HepG2 (cell line): Measurements from ENCODE around the gene S1PR3. TPM values are rescaled to one million over a fixed set of nuclear protein-coding genes. Genes with fewer than 3 reads are reported as not detected.

Source experiments
- ATAC-seq: fragments of 200-7000 bp; cut with Tn5 transposase; 3 replicates; pipeline ENCODE4 v1.9.1; 2020; ENCODE audit warnings: mild to moderate bottlenecking, moderate library complexity
- BruUV-seq: library from RNA; stranded (reverse); fragments of 400-500 nt; replicated peaks from 2 replicates; lab custom pipeline; 2021; lab: Mats Ljungman, UMichigan
- CTCF ChIA-PET: fragments of 300-600 bp; formaldehyde crosslinking; extraction: SDS; loops from one replicate; lab custom pipeline; 2021; ENCODE audit warnings: low total read pairs, inconsistent platforms, low intra/inter-chr PET ratio; lab: Yijun Ruan, JAX
- POLR2A ChIA-PET: fragments of 350-600 bp; sonication (Branson Sonifier 250); formaldehyde crosslinking; loops from one replicate; lab custom pipeline; 2020; ENCODE audit warnings: antibody characterized with exemption, inconsistent platforms; lab: Yijun Ruan, JAX
- DNase-seq: peaks from one replicate; pipeline ENCODE4 v3.0.0-alpha.2; 2015; ENCODE audit warnings: low spot score
- FAIRE-seq: peaks from 3 replicates; lab custom pipeline; 2011; peaks lifted over from hg19 to GRCh38; lab: Jason Lieb, UNC
- H2AFZ ChIP-seq: one replicate; pipeline ENCODE4 v1.6.1; 2011; ENCODE audit warnings: low read length, inconsistent platforms
- H3K27ac ChIP-seq: fragments of 300-600 bp; 3 replicates; pipeline ENCODE4 v1.8.0; 2011; ENCODE audit warnings: mixed run types, mild to moderate bottlenecking, mixed read lengths, low read length, inconsistent platforms; ENCODE audit not compliant: insufficient read depth; ENCODE audit errors: extremely low read length
- H3K27me3 ChIP-seq, 2 experiments: fragments of 200-600 bp in 1 of 2; 2 replicates in 1 of 2; 3 replicates in 1 of 2; pipeline versions ENCODE4 v1.6.0 to v1.8.0; 2011; ENCODE audit warnings: low read length in 2 of 2, mild to moderate bottlenecking in 2 of 2, moderate library complexity in 2 of 2, inconsistent platforms in 1 of 2; ENCODE audit not compliant: insufficient read depth in 2 of 2, control insufficient read depth in 1 of 2
- H3K36me3 ChIP-seq, 2 experiments: fragments of 200-600 bp in 1 of 2; replicated peaks in 1 of 2; 2 replicates in 1 of 2; 3 replicates in 1 of 2; pipeline versions ENCODE4 v1.5.1 to v1.8.0; 2011; ENCODE audit warnings: low read length in 2 of 2, inconsistent platforms in 1 of 2; ENCODE audit not compliant: insufficient read depth in 2 of 2, control insufficient read depth in 1 of 2
- H3K4me1 ChIP-seq: 2 replicates; pipeline ENCODE4 v1.5.1; 2012; ENCODE audit warnings: low read length, inconsistent platforms; ENCODE audit not compliant: insufficient read depth
- H3K4me2 ChIP-seq: 2 replicates; pipeline ENCODE4 v1.6.0; 2011; ENCODE audit warnings: low read depth, low read length, inconsistent platforms
- H3K4me3 ChIP-seq, 3 experiments: fragments of 200-600 bp in 1 of 3; sonication (generic), shearing (Covaris generic) in 1 of 3; replicated peaks in 1 of 3; 2 replicates each; pipeline ENCODE4 v1.5.1; 2011 to 2016; ENCODE audit warnings: low read length in 3 of 3, inconsistent platforms in 2 of 3, low read depth in 2 of 3, mild to moderate bottlenecking in 2 of 3, control low read depth in 1 of 3, mixed read lengths in 1 of 3; ENCODE audit not compliant: insufficient read depth in 1 of 3
- H3K79me2 ChIP-seq: one replicate; pipeline ENCODE4 v1.6.1; 2011; ENCODE audit warnings: low read length, inconsistent platforms; ENCODE audit not compliant: insufficient read depth
- H3K9ac ChIP-seq: 2 replicates; pipeline ENCODE4 v1.6.0; 2011; ENCODE audit warnings: mild to moderate bottlenecking, low read depth, low read length, inconsistent platforms; ENCODE audit not compliant: insufficient read depth
- H3K9me3 ChIP-seq: 2 replicates; pipeline ENCODE4 v1.5.1; 2012; ENCODE audit warnings: mild to moderate bottlenecking, low read length
- H4K20me1 ChIP-seq: 2 replicates; pipeline ENCODE4 v1.6.0; 2011; ENCODE audit warnings: inconsistent platforms, mild to moderate bottlenecking, low read length, moderate library complexity; ENCODE audit not compliant: insufficient read depth
- CENPX ChIP-seq: sonication (generic); formaldehyde crosslinking; IDR thresholded peaks from 2 replicates; pipeline ENCODE4 v1.9.0; 2021; ENCODE audit warnings: mild to moderate bottlenecking, missing genetic modification reagents, moderate library complexity
- HOXA7 ChIP-seq: sonication (generic); formaldehyde crosslinking; IDR thresholded peaks from 2 replicates; pipeline ENCODE4 v1.8.1; 2022; ENCODE audit warnings: mild to moderate bottlenecking, missing genetic modification reagents, moderate library complexity
- SIN3A ChIP-seq: IDR thresholded peaks from 2 replicates; pipeline ENCODE4 v1.6.1; 2011; ENCODE audit warnings: low read depth, mild to moderate bottlenecking, control low read depth, low read length, borderline replicate concordance
- YEATS4 ChIP-seq: sonication (generic); formaldehyde crosslinking; IDR thresholded peaks from 2 replicates; pipeline ENCODE4 v1.4.0; 2020; ENCODE audit warnings: missing genetic modification reagents, borderline replicate concordance
- ZNF484 ChIP-seq: sonication (generic); formaldehyde crosslinking; IDR thresholded peaks from 2 replicates; pipeline ENCODE4 v1.5.1; 2020; ENCODE audit warnings: mild to moderate bottlenecking, low read depth, missing genetic modification reagents, borderline replicate concordance
- ZNF547 ChIP-seq: sonication (generic); formaldehyde crosslinking; IDR thresholded peaks from 2 replicates; pipeline ENCODE4 v1.5.1; 2020; ENCODE audit warnings: mild to moderate bottlenecking, missing genetic modification reagents
- WGBS: methylation state at CpG from one replicate; pipeline ENCODE4 v1.1.6; 2017; ENCODE audit warnings: low lambda C conversion rate; 5-methylcytosine and 5-hydroxymethylcytosine counted together
- in situ Hi-C: cut with HindIII; loops from 2 replicates; pipeline ENCODE4 v1.10.0; 2017; ENCODE audit warnings: low pct_unique_long_range_greater_than_20kb; ENCODE audit not compliant: extremely low pct_ligation_motif_present
- intact Hi-C: fragments of 100-400 bp; cut with micrococcal nuclease; formaldehyde crosslinking; loops from one replicate; pipeline ENCODE4 v1.10.0; 2022; ENCODE audit not compliant: unreplicated experiment
- polyA plus RNA-seq, 8 experiments: library from polyadenylated mRNA; depleted of rRNA in 3 of 8; stranded (reverse) in 7 of 8; unstranded in 1 of 8; fragments of >200 nt; fragmentation: Illumina TruSeq in 4 of 8; extraction: Trizol in 4 of 8; gene quantifications; 2 replicates each; pipeline versions ENCODE4 v1.2.1 to v1.2.3, GENCODE V29; 2011 to 2016; ENCODE audit warnings: low read depth in 4 of 8, missing spikeins in 1 of 8, mixed read lengths in 1 of 8; ENCODE audit not compliant: insufficient read depth in 1 of 8
- total RNA-seq, 5 experiments: library from RNA; depleted of rRNA; stranded (reverse); fragments of >200 nt; fragmentation: Illumina TruSeq; extraction: Trizol; gene quantifications; 2 replicates each; pipeline ENCODE4 v1.2.3, GENCODE V29; 2016; ENCODE audit warnings: low read depth in 1 of 5
- TF ChIP-seq, protein P1 (sequence below): sonication (generic); formaldehyde crosslinking; IDR thresholded peaks from 2 replicates; pipeline ENCODE4 v1.8.0; 2022; ENCODE audit warnings: mild to moderate bottlenecking, missing genetic modification reagents
- TF ChIP-seq, protein P2 (sequence below): sonication (generic); formaldehyde crosslinking; conservative IDR thresholded peaks from 2 replicates; pipeline ENCODE4 v1.4.0; 2020; ENCODE audit warnings: mild to moderate bottlenecking, missing genetic modification reagents, moderate library complexity
- TF ChIP-seq, protein P3 (sequence below): sonication (generic); formaldehyde crosslinking; IDR thresholded peaks from 2 replicates; pipeline ENCODE4 v1.5.0; 2020; ENCODE audit warnings: mild to moderate bottlenecking, missing genetic modification reagents

The S1PR3 gene
- total and polyA plus RNA-seq, 2 of the 13 experiments (the other 11 are each of a cell fraction or from before 2014, with no cell fraction given): 0.02 TPM; not detected in 1

DNA sequence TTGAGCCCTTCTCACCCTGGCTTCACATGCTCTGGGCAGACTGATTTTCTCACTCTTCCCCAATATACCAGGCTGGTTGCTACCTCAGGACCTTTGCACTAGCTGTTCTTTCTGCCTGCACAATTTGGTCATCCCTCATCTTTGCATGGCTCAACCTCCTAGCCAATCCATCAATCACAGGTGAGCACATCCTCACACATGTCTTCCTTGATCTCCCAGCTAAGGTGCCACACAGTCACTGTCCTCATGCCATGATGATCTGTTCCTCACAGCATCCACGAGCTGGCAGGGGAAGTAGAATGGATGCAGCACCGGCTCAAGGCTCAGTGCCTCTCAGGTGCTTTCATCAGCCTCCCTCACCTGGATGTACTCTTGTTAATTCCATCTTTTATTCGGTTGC is 30.6 kb upstream of the S1PR3 start:
- Histone ChIP-seq H3K9ac (no peak overlapping the region), H3K4me2 (no peak overlapping the region), H3K4me1 (no peaks in the 10 kb centered on the region), H4K20me1 (no peaks in the 10 kb centered on the region), H3K4me3 (no peak overlapping the region), H3K27ac (no peak overlapping the region), H3K36me3 (no peaks in the 10 kb centered on the region), H2AFZ (no peak overlapping the region), H3K9me3 (no peaks in the 10 kb centered on the region), H3K79me2 (no peaks in the 10 kb centered on the region), H3K27me3 (no peaks in the 10 kb centered on the region)
- ATAC-seq (no peak), FAIRE-seq (no peak), DNase-seq (no peak)
- WGBS: 10% methylated on average over 3 of the region's 3 CpGs
- BruUV-seq: no TSS peak
- POLR2A ChIA-PET: no interaction called here
- in situ Hi-C loops: no loop called here
- TF ChIP-seq, protein P1, sequence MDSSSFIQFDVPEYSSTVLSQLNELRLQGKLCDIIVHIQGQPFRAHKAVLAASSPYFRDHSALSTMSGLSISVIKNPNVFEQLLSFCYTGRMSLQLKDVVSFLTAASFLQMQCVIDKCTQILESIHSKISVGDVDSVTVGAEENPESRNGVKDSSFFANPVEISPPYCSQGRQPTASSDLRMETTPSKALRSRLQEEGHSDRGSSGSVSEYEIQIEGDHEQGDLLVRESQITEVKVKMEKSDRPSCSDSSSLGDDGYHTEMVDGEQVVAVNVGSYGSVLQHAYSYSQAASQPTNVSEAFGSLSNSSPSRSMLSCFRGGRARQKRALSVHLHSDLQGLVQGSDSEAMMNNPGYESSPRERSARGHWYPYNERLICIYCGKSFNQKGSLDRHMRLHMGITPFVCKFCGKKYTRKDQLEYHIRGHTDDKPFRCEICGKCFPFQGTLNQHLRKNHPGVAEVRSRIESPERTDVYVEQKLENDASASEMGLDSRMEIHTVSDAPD (CRISPR knock-in tag): no peak
- intact Hi-C loops: no loop called here
- CTCF ChIA-PET: no interaction called here

DNA sequence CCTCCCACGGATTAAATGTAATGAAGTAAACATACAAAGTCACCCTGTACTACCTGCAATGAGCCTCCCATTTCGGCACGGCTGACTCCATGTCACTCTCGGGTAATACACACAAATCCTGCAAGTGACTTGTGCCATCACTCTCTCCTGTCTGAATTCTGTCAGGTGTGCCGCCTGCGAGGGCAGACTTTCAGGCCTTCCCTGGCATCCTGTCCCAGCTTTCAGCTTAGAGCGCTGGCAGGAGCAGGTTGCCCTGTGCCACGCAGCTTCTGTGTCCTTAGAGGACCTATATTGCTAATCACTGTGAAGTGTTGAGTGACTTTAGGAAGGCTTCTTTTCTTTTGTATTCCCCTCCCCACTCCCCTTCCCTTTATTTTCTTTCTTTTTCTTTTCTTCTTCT is 25.8 kb upstream of the S1PR3 start:
- DNase-seq (no peak), FAIRE-seq (no peak), ATAC-seq (no peak)
- 25% methylated on average over 8 of the region's 8 CpGs for WGBS
- Histone ChIP-seq H3K36me3 (no peaks in the 10 kb centered on the region), H3K27ac (no peak overlapping the region), H3K27me3 (0 out of 5 replicates have a peak, but pooled peaks cover 0 to 7% of the 10 kb centered on the region in 2 experiments), H3K4me1 (no peaks in the 10 kb centered on the region), H3K9ac (no peak overlapping the region), H3K4me2 (no peak overlapping the region), H3K4me3 (no peak overlapping the region), H2AFZ (no peak overlapping the region), H3K79me2 (no peaks in the 10 kb centered on the region), H3K9me3 (no peaks in the 10 kb centered on the region), H4K20me1 (no peaks in the 10 kb centered on the region)
- POLR2A ChIA-PET: no interaction called here
- CTCF ChIA-PET: no interaction called here
- intact Hi-C loops: no loop called here
- no TSS peak for BruUV-seq
- in situ Hi-C loops: no loop called here
- TF ChIP-seq, protein P2, sequence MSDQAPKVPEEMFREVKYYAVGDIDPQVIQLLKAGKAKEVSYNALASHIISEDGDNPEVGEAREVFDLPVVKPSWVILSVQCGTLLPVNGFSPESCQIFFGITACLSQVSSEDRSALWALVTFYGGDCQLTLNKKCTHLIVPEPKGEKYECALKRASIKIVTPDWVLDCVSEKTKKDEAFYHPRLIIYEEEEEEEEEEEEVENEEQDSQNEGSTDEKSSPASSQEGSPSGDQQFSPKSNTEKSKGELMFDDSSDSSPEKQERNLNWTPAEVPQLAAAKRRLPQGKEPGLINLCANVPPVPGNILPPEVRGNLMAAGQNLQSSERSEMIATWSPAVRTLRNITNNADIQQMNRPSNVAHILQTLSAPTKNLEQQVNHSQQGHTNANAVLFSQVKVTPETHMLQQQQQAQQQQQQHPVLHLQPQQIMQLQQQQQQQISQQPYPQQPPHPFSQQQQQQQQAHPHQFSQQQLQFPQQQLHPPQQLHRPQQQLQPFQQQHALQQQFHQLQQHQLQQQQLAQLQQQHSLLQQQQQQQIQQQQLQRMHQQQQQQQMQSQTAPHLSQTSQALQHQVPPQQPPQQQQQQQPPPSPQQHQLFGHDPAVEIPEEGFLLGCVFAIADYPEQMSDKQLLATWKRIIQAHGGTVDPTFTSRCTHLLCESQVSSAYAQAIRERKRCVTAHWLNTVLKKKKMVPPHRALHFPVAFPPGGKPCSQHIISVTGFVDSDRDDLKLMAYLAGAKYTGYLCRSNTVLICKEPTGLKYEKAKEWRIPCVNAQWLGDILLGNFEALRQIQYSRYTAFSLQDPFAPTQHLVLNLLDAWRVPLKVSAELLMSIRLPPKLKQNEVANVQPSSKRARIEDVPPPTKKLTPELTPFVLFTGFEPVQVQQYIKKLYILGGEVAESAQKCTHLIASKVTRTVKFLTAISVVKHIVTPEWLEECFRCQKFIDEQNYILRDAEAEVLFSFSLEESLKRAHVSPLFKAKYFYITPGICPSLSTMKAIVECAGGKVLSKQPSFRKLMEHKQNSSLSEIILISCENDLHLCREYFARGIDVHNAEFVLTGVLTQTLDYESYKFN: no peak
- no peak for TF ChIP-seq YEATS4 (CRISPR knock-in tag)
- TF ChIP-seq SIN3A: no peak
- no peak for TF ChIP-seq HOXA7 (CRISPR knock-in tag)
- TF ChIP-seq ZNF484 (CRISPR knock-in tag): no peak
- TF ChIP-seq, protein P3, sequence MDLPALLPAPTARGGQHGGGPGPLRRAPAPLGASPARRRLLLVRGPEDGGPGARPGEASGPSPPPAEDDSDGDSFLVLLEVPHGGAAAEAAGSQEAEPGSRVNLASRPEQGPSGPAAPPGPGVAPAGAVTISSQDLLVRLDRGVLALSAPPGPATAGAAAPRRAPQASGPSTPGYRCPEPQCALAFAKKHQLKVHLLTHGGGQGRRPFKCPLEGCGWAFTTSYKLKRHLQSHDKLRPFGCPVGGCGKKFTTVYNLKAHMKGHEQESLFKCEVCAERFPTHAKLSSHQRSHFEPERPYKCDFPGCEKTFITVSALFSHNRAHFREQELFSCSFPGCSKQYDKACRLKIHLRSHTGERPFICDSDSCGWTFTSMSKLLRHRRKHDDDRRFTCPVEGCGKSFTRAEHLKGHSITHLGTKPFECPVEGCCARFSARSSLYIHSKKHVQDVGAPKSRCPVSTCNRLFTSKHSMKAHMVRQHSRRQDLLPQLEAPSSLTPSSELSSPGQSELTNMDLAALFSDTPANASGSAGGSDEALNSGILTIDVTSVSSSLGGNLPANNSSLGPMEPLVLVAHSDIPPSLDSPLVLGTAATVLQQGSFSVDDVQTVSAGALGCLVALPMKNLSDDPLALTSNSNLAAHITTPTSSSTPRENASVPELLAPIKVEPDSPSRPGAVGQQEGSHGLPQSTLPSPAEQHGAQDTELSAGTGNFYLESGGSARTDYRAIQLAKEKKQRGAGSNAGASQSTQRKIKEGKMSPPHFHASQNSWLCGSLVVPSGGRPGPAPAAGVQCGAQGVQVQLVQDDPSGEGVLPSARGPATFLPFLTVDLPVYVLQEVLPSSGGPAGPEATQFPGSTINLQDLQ (CRISPR knock-in tag): no peak
- no peak for TF ChIP-seq ZNF547
- TF ChIP-seq CENPX (CRISPR knock-in tag): no peak
